Spleen (tissue), 7 donors: ENCODE results near the gene C12orf42.

ENCODE experiments used
- CTCF ChIP-seq, 11 experiments: fragments of 200-600 bp in 7 of 11; fragments of 450-650 bp in 4 of 11; sonication (generic) in 4 of 11; IDR thresholded peaks in 8 of 11; conservative IDR thresholded peaks in 3 of 11; 1 replicate in 7 of 11; 2 replicates in 4 of 11; pipeline versions ENCODE4 v1.4.0 to v1.8.0; 2016 to 2021; ENCODE audit warnings: antibody characterized with exemption in 11 of 11, inconsistent platforms in 4 of 11, mild to moderate bottlenecking in 1 of 11
- POLR2AphosphoS5 ChIP-seq, 3 donors: sonication (generic); formaldehyde crosslinking; IDR thresholded peaks; one replicate each; pipeline ENCODE4 v1.5.1; 2017; ENCODE audit warnings: antibody characterized with exemption in 3 of 3
- donor health status: DM: no; HTN: no; CAD: no; lungs with moderate emphysema.
- donor health status: DM: no; HTN: no; CAD: no.
- donor health status: DM: no; HTN: no; CAD: no.

GRCh38 chr12:103268831-103269514 lies 226.8 kb downstream of the C12orf42 start:
- no peak for TF ChIP-seq CTCF (IDR thresholded peaks at IDR 0.05 in 8 of 11, conservative IDR thresholded peaks at IDR 0.05 in 3 of 11)
- no peak for TF ChIP-seq POLR2AphosphoS5 (IDR thresholded peaks at IDR 0.05)
